Upper lobe of right lung (tissue), 1 donor: ENCODE data around the gene BRMS1L. TPM values are rescaled to one million over a fixed set of nuclear protein-coding genes. Genes with fewer than 3 reads are reported as not detected.

ENCODE experiments used
- ATAC-seq: fragments of 200-7000 bp; cut with Tn5 transposase; one replicate; pipeline ENCODE4 v1.9.1; 2020; ENCODE audit warnings: mild to moderate bottlenecking, moderate library complexity
- DNase-seq: peaks from one replicate; pipeline ENCODE4 v3.0.0-alpha.2; 2020
- H3K27ac ChIP-seq: fragments of 200-600 bp; one replicate; pipeline ENCODE4 v1.8.0; 2022
- H3K27me3 ChIP-seq: fragments of 200-600 bp; one replicate; pipeline ENCODE4 v1.8.0; 2022; ENCODE audit warnings: mild to moderate bottlenecking
- H3K36me3 ChIP-seq: fragments of 200-600 bp; one replicate; pipeline ENCODE4 v1.8.0; 2022
- H3K4me1 ChIP-seq: fragments of 200-600 bp; one replicate; pipeline ENCODE4 v1.8.0; 2022
- H3K4me3 ChIP-seq: fragments of 200-600 bp; one replicate; pipeline ENCODE4 v1.8.0; 2022; ENCODE audit warnings: mild to moderate bottlenecking
- H3K9me3 ChIP-seq: fragments of 200-600 bp; one replicate; pipeline ENCODE4 v1.8.0; 2022
- intact Hi-C: fragments of 100-400 bp; cut with DNase I; formaldehyde crosslinking; loops from one replicate; pipeline ENCODE4 v1.11.0; 2022
- total RNA-seq: library from RNA; stranded (reverse); fragmentation: NEBNext Ultra II Directional; extraction: Animal tissue kit (Norgen Biotek cat#: 25700); gene quantifications from one replicate; pipeline ENCODE4 v1.2.1, GENCODE V29; 2021
- TF ChIP-seq, protein P1 (sequence below): fragments of 200-600 bp; IDR thresholded peaks from one replicate; pipeline ENCODE4 v1.8.0; 2022; ENCODE audit warnings: antibody characterized with exemption
- donor health status: DM: no; HTN: yes; CAD: no; lungs with severe emphysema.

BRMS1L gene
- total RNA-seq, 1 donor from 2014 or later, result 7.0 TPM

DNA sequence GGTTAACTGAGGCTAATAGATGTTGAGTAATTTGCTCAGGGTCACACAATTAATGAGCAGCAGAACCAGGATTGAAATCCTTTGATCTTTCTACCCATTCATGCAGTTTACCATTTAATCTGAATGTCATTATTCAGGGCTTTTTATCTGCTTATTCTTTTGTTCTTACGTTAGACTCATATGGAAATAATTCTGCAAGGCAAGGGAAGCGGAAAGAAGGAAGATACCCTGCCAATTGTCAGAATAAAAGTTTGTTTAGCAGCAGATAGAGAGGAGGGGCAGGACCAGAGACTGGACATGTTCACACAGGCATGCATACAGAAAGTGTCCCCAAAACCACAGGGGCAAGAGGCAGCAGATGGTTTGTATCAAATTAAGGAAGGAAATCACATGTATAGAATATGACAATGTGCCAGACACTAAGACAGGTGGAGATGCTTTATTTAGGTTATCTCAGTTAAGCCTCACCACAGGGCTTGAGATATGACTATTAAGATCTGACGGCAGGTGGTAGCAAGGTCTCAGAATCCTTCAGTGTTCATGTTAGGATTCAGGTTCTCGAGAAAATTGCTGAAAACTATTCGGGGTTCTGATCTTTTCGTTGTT, 29.8 kb downstream of the BRMS1L start:
- H3K36me3 ChIP-seq, result no peaks in the 10 kb centered on the region
- H3K27me3 ChIP-seq, result no peaks in the 10 kb centered on the region
- no peak overlapping the region for H3K4me3 ChIP-seq
- intact Hi-C loops, result no loop called here
- DNase-seq (no peak), ATAC-seq (no peak)
- no peaks in the 10 kb centered on the region for H3K4me1 ChIP-seq
- TF ChIP-seq, protein P1, sequence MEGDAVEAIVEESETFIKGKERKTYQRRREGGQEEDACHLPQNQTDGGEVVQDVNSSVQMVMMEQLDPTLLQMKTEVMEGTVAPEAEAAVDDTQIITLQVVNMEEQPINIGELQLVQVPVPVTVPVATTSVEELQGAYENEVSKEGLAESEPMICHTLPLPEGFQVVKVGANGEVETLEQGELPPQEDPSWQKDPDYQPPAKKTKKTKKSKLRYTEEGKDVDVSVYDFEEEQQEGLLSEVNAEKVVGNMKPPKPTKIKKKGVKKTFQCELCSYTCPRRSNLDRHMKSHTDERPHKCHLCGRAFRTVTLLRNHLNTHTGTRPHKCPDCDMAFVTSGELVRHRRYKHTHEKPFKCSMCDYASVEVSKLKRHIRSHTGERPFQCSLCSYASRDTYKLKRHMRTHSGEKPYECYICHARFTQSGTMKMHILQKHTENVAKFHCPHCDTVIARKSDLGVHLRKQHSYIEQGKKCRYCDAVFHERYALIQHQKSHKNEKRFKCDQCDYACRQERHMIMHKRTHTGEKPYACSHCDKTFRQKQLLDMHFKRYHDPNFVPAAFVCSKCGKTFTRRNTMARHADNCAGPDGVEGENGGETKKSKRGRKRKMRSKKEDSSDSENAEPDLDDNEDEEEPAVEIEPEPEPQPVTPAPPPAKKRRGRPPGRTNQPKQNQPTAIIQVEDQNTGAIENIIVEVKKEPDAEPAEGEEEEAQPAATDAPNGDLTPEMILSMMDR, result no peak
- H3K27ac ChIP-seq, result no peak overlapping the region
- no peaks in the 10 kb centered on the region for H3K9me3 ChIP-seq

DNA sequence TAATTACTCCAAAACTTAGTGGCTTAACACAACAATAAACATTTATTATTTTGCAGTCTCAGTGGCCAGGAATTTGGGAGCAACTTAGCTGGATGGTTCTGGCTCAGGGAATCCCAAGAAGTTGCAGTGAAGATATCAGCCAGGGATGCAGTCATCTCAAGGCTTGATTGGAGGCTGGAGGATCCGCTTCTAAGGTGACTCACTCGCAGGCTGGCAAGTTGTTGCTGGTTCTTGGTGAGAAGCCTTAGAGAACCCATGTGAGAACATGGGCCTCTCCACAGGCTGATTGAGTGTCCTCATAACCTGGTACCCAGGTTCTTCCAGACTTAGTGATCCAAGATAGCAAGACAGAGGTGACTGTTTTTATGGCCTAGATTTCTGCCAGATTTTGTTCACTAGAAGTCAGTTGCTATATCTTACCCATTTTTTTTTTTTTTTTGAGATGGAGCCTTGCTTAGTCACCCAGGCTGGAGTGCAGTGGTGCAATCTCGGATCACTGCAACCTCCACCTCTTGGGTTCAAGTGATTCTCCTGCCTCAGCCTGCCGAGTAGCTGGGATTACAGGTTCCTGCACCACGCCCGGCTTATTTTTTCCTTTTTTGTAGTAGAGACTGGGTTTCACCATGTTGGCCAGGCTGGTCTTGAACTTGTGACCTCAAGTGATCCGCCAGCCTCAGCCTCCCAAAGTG, 32.5 kb downstream of the BRMS1L start:
- peaks cover 10% of the 10 kb centered on the region for H3K36me3 ChIP-seq
- ATAC-seq, result no peak

DNA sequence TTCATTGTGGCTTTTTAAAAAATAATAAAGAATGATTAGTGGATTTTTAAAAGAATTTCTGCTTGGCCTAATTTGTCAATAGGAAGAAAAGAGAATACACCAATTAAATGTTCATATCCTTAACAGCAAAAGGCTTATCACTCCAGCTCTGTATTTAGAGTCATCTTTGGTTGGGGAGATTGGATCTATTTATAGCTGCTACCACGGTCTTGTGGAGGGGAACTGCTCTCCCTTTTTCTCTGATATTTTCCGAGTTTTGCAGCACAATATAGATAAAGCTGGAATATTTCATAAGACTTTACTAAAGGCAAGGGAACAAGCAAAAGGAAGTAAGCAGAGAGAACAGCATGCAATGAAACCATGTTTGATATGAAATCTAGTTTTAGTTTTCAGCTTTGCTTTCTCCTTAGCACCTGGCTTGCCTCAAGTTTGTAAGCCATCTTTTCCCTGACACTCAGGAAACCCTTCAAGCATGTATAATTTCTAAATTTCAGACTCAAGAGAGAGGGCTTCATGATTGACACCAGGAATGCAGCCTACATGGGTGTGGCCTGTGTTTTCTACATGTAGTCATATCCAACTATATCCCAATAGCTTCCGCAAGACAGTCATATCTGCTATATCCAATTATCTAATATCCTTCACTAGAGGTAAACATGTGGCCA, 35.2 kb downstream of the BRMS1L start:
- TF ChIP-seq, protein P1, result no peak
- no peak for DNase-seq
- Histone ChIP-seq H3K27me3 (no peaks in the 10 kb centered on the region), H3K4me1 (no peaks in the 10 kb centered on the region), H3K9me3 (no peaks in the 10 kb centered on the region), H3K27ac (no peak overlapping the region), H3K4me3 (no peak overlapping the region), H3K36me3 (peaks cover 16% of the 10 kb centered on the region)
- no peak for ATAC-seq
- intact Hi-C loops, result no loop called here

More for the DNA sequence above, 32.5 kb downstream of the BRMS1L start:
- Histone ChIP-seq H3K4me1 (no peaks in the 10 kb centered on the region), H3K4me3 (no peak overlapping the region), H3K27ac (no peak overlapping the region), H3K27me3 (no peaks in the 10 kb centered on the region), H3K9me3 (no peaks in the 10 kb centered on the region)
- DNase-seq, result no peak
- intact Hi-C loops, result no loop called here
- TF ChIP-seq, protein P1, result no peak

DNA sequence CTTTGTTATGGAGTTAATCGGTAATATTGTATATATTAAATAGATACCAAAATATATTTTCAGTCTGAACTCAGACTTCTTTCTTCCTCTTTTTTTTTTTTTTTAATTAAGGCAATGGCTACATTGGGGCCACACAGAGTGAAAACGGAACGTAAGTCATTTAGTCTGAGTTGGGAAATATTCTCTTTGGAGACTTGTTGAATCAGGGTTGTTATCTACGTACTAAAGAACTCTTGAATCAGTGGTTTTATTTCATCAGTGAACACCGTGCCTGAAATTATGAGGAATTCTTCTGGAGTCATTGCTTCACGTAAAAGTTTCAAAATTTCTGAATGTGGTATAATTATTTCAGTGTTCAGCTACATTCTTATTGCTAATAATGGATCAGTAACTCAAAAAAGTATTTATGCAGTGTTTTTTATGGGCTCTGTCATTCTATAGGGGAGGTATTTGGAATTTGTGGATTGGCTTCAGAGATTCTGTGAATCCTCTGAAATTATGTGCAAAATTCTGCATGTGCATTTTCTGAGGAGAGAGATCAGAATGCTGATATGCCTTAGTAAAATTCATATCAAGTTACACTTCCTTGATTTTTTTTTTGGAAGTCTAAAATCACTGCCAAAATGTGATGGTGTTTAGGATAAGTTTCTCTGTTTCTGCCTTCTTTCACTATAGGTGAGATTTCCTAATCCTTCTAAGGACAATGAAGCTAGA, 39.6 kb downstream of the BRMS1L start:
- TF ChIP-seq, protein P1, result no peak
- H3K4me3 ChIP-seq, result no peak overlapping the region
- H3K27ac ChIP-seq, result no peak overlapping the region
- H3K9me3 ChIP-seq, result no peaks in the 10 kb centered on the region
- DNase-seq, result no peak
- H3K36me3 ChIP-seq, result peaks cover 16% of the 10 kb centered on the region
- H3K4me1 ChIP-seq, result no peaks in the 10 kb centered on the region
- ATAC-seq, result peak; percentile 63
- intact Hi-C loops, result no loop called here
- H3K27me3 ChIP-seq, result no peaks in the 10 kb centered on the region

DNA sequence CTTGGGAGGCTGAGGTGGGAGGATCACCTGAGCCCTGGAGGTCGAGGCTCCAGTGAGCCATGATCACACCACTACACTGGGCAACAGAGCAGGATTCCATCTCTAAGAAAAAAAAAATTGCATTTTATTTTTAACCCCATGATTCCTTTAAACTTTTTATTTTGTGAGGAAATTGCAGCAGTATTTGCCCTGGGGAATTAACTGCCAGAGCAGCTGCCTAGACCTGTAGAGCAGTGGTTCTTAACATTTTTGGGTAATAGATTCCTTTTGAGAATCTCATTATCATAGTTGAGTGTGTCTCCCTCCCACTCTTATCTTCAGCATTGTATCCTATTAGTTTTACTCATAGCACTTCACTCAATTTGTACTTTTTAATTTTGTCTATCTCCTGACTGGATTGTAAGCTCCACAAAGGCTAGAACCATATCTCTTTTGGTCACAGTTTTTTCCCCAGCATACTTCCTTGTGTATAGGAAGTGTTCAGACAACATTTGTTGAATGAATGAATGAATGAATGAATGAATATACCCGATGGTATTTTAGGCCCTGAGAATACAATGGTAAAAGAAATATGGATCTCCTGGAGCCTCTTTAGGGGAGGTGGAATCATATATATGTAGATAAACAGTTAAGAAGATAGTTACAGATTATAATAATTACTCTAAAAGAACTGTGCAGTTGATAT, 40.6 kb downstream of the BRMS1L start:
- H3K9me3 ChIP-seq, result no peaks in the 10 kb centered on the region
- H3K4me3 ChIP-seq, result no peak overlapping the region
- ATAC-seq (no peak), DNase-seq (no peak)
- no peaks in the 10 kb centered on the region for H3K4me1 ChIP-seq
- H3K27me3 ChIP-seq, result no peaks in the 10 kb centered on the region
- intact Hi-C loops, result no loop called here
- H3K27ac ChIP-seq, result no peak overlapping the region
- H3K36me3 ChIP-seq, result peaks cover 16% of the 10 kb centered on the region
- TF ChIP-seq, protein P1, result no peak
